ENCODE data around the gene COX6B2.

The COX6B2 gene

GRCh38 chr19:55362174-55362989, 7.9 kb upstream of the COX6B2 start:
- no peak for DNase-seq

- DNase-seq, result no peak
Measured at GRCh38 chr19:55360902-55361301, 6.4 kb upstream of the COX6B2 start.

GRCh38 chr19:55358943-55359908, 4.7 kb upstream of the COX6B2 start:
- DNase-seq, result no peak

- no peak for DNase-seq
Measured at GRCh38 chr19:55358493-55358892, 4.0 kb upstream of the COX6B2 start.

GRCh38 chr19:55355213-55355821, 798 bp upstream of the COX6B2 start:
- DNase-seq, result no peak

GRCh38 chr19:55353803-55354697, 469 bp downstream of the COX6B2 start:
- DNase-seq, result no peak

- DNase-seq, result no peak
Measured at GRCh38 chr19:55353356-55353802, 1.1 kb downstream of the COX6B2 start.

- no peak for DNase-seq
Measured at GRCh38 chr19:55352549-55353145, 1.9 kb downstream of the COX6B2 start.

- DNase-seq, result no peak
Measured at GRCh38 chr19:55352040-55352439, 2.5 kb downstream of the COX6B2 start.

GRCh38 chr19:55350620-55351315, 3.8 kb downstream of the COX6B2 start:
- no peak for DNase-seq

GRCh38 chr19:55348317-55349034, 6.0 kb downstream of the COX6B2 start:
- DNase-seq, result no peak

GRCh38 chr19:55347442-55348009, 7.0 kb downstream of the COX6B2 start:
- no peak for DNase-seq

GRCh38 chr19:55346725-55347441, 7.6 kb downstream of the COX6B2 start:
- no peak for DNase-seq

GRCh38 chr19:55345818-55346724, 8.4 kb downstream of the COX6B2 start:
- no peak for DNase-seq

GRCh38 chr19:55345101-55345817, 9.3 kb downstream of the COX6B2 start:
- no peak for DNase-seq

GRCh38 chr19:55344444-55344843, 10.1 kb downstream of the COX6B2 start:
- DNase-seq, result no peak

Measured in NCI-H2107 (cell line).